A673 (cell line): ENCODE data around the gene VIM. TPM values are rescaled to one million over a fixed set of nuclear protein-coding genes. Genes with fewer than 3 reads are reported as not detected.

Source experiments
- BruUV-seq: library from RNA; stranded (reverse); fragments of 400-500 nt; replicated peaks from 2 replicates; lab custom pipeline; 2021; lab: Mats Ljungman, UMichigan
- CTCF ChIA-PET: fragments of 300-600 bp; sonication (Branson Sonifier 250); formaldehyde crosslinking; loops from one replicate; lab custom pipeline; 2022; ENCODE audit warnings: antibody characterized with exemption; lab: Charles Lee
- POLR2A ChIA-PET: fragments of 300-600 bp; sonication (Branson Sonifier 250); formaldehyde crosslinking; loops from one replicate; lab custom pipeline; 2022; ENCODE audit warnings: antibody characterized with exemption; ENCODE audit not compliant: low non-redundant PET; lab: Charles Lee
- DNase-seq: peaks from one replicate; pipeline ENCODE4 v3.0.0-alpha.2; 2015; ENCODE audit warnings: low spot score
- H3K27ac ChIP-seq: fragments of 200-600 bp; sonication (generic); 2 replicates; pipeline ENCODE4 v1.5.1; 2016; ENCODE audit warnings: mixed run types, low read depth, mild to moderate bottlenecking, mixed read lengths, antibody characterized with exemption, low read length; ENCODE audit not compliant: poor library complexity, severe bottlenecking
- H3K27me3 ChIP-seq: fragments of 200-600 bp; sonication (generic); replicated peaks from 2 replicates; pipeline ENCODE4 v1.6.1; 2017; ENCODE audit warnings: mixed run types, low read depth, mild to moderate bottlenecking, mixed read lengths, antibody characterized with exemption, low read length; ENCODE audit not compliant: insufficient read depth, poor library complexity
- H3K36me3 ChIP-seq: fragments of 200-600 bp; sonication (generic); 2 replicates; pipeline ENCODE4 v1.6.1; 2016; ENCODE audit warnings: mixed run types, mild to moderate bottlenecking, mixed read lengths, antibody characterized with exemption, low read length; ENCODE audit not compliant: insufficient read depth, poor library complexity, severe bottlenecking
- H3K4me1 ChIP-seq: fragments of 200-600 bp; sonication (generic); 2 replicates; pipeline ENCODE4 v1.6.1; 2017; ENCODE audit warnings: mixed run types, mild to moderate bottlenecking, mixed read lengths, antibody characterized with exemption, low read length; ENCODE audit not compliant: insufficient read depth, poor library complexity, severe bottlenecking
- H3K4me3 ChIP-seq: fragments of 200-600 bp; sonication (generic); 2 replicates; pipeline ENCODE4 v1.5.1; 2016; ENCODE audit warnings: low read depth, mixed run types, mild to moderate bottlenecking, mixed read lengths, low read length; ENCODE audit not compliant: poor library complexity, severe bottlenecking
- H3K9me3 ChIP-seq: fragments of 200-600 bp; sonication (generic); 2 replicates; pipeline ENCODE4 v1.6.1; 2016; ENCODE audit warnings: mixed run types, low read depth, mild to moderate bottlenecking, mixed read lengths, antibody characterized with exemption, low read length; ENCODE audit not compliant: poor library complexity, severe bottlenecking
- EZH2 ChIP-seq: fragments of 200-600 bp; sonication (generic); IDR thresholded peaks from 2 replicates; pipeline ENCODE4 v1.6.1; 2017; ENCODE audit warnings: borderline replicate concordance, low read depth, mild to moderate bottlenecking, mixed read lengths, antibody characterized with exemption, low read length; ENCODE audit not compliant: poor library complexity, severe bottlenecking
- intact Hi-C: fragments of 100-400 bp; cut with micrococcal nuclease; formaldehyde crosslinking; loops from one replicate; pipeline ENCODE4 v1.10.0; 2022; ENCODE audit not compliant: unreplicated experiment
- total RNA-seq: library from RNA; stranded (reverse); gene quantifications from 2 replicates; pipeline ENCODE4 v1.2.3, GENCODE V29; 2021
- TF ChIP-seq, protein P1 (sequence below): fragments of 300-800, 200-600 bp; sonication (generic); conservative IDR thresholded peaks from 2 replicates; pipeline ENCODE4 v1.5.1; 2017; ENCODE audit warnings: low read depth, mild to moderate bottlenecking, antibody characterized with exemption, low read length, moderate library complexity, mixed read lengths

VIM gene
- total RNA-seq, 1 experiment from 2014 or later = 1,873 TPM

DNA sequence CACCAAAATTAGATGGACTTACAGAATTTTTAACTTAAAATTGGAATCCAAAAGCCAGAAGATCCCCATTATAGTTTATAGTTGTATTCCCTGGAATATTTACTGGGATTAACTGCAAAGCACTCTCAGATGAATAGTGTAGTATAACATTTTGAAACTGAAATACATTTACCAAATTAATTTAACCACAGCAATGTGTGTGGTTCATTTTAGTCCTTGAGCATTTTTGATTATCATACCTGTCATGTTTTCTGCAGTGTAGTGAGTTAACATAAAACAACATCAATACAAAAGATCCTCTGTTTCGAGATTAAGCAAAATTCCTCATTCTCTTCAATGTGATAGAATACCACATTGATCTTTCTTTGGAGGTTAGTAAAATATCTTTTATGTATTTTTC is 3.7 kb downstream of the VIM start:
- Histone ChIP-seq H3K4me3 (peak overlapping the region; percentile 96), H3K4me1 (peaks cover 37% of the 10 kb centered on the region), H3K36me3 (peaks cover 64% of the 10 kb centered on the region), H3K27ac (peak overlapping the region; percentile 6), H3K27me3 (no peaks in the 10 kb centered on the region), H3K9me3 (no peaks in the 10 kb centered on the region)
- ChIA-PET POLR2A (interaction anchor here (0.5 to 0.7 kb wide), 3 partner anchors 209 to 399 kb away, joined by 4 to 9 read pairs (median 4); no protein-coding TSS in a partner anchor), CTCF (no interaction called here)
- no peak for DNase-seq
- BruUV-seq = no TSS peak
- intact Hi-C loops = loop anchor here (5.0 kb wide), 2 partner anchors 204 to 339 kb away; no protein-coding TSS in a partner anchor
- TF ChIP-seq, protein P1, sequence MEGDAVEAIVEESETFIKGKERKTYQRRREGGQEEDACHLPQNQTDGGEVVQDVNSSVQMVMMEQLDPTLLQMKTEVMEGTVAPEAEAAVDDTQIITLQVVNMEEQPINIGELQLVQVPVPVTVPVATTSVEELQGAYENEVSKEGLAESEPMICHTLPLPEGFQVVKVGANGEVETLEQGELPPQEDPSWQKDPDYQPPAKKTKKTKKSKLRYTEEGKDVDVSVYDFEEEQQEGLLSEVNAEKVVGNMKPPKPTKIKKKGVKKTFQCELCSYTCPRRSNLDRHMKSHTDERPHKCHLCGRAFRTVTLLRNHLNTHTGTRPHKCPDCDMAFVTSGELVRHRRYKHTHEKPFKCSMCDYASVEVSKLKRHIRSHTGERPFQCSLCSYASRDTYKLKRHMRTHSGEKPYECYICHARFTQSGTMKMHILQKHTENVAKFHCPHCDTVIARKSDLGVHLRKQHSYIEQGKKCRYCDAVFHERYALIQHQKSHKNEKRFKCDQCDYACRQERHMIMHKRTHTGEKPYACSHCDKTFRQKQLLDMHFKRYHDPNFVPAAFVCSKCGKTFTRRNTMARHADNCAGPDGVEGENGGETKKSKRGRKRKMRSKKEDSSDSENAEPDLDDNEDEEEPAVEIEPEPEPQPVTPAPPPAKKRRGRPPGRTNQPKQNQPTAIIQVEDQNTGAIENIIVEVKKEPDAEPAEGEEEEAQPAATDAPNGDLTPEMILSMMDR = no peak
- no peak for TF ChIP-seq EZH2

DNA sequence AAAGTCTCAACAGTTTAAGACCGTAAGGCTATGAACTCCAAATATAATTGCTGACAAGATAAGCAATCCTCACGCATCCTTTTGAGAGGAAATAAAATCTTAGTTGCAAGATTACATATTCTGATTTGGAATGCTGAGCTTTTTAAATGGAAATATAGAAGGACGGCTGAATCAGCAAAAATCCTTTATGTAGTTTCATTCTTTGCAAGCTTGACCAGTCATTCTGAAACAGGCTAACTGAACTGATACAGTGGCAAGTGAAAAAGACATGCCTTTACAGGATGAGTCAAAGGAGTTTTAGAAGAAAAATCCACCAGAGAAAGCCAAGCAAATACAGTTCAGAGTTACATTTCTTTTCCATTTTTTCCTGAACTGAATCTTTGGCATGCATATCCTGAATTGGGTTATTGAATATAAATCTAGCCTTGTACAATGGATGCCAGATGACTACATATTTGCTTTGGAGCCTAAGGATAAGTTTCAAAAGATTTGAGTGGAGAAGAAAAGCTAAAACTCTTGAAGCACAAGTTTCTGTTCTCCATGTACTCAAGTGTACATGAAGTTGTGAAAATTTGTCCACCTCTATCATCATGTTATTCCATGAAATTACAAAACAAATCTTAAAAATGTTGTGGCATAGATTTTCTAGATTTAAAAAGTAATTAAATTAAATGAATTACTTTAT is 4.4 kb downstream of the VIM start:
- peaks cover 70% of the 10 kb centered on the region for H3K36me3 ChIP-seq
- no peaks in the 10 kb centered on the region for H3K9me3 ChIP-seq
- DNase-seq = no peak
- peak overlapping the region; percentile 6 for H3K27ac ChIP-seq
- ChIA-PET POLR2A (interaction anchor here (0.5 to 0.7 kb wide), 2 partner anchors 399 to 400 kb away, joined by 4 to 9 read pairs; no protein-coding TSS in a partner anchor), CTCF (no interaction called here)
- H3K4me3 ChIP-seq = peak overlapping the region; percentile 96
- TF ChIP-seq, protein P1 = no peak
- TF ChIP-seq EZH2 = no peak
- H3K4me1 ChIP-seq = peaks cover 30% of the 10 kb centered on the region
- intact Hi-C loops = loop anchor here (5.0 kb wide), 2 partner anchors 205 to 340 kb away; no protein-coding TSS in a partner anchor
- BruUV-seq = no TSS peak
- no peaks in the 10 kb centered on the region for H3K27me3 ChIP-seq

DNA sequence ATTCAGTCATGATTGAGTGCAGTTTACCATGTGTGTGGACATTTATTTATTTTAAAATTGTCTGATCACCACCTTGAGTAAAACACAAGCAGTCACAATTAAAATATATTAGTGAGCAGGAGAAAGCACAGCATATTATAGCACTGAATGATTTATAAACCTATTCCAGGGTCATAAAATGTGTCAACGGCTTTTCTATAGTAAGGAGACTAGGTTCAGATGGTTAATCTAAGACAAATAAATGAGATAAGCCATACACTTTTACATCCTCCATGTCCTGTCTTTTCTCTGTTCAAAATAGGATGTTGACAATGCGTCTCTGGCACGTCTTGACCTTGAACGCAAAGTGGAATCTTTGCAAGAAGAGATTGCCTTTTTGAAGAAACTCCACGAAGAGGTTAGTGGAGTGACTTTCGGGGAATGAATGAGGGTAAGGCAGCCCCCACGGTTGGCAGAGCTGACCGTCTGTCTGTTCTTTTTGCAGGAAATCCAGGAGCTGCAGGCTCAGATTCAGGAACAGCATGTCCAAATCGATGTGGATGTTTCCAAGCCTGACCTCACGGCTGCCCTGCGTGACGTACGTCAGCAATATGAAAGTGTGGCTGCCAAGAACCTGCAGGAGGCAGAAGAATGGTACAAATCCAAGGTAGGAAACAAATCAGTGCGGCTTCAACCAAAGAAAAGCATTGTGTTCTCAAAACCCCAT is 5.4 kb downstream of the VIM start:
- no peak for DNase-seq
- ChIA-PET CTCF (no interaction called here), POLR2A (no interaction called here)
- Histone ChIP-seq H3K4me3 (no peak overlapping the region), H3K27me3 (no peaks in the 10 kb centered on the region), H3K9me3 (no peaks in the 10 kb centered on the region), H3K36me3 (peaks cover 80% of the 10 kb centered on the region), H3K4me1 (peaks cover 24% of the 10 kb centered on the region), H3K27ac (peak overlapping the region; percentile 9)
- no peak for TF ChIP-seq EZH2
- TF ChIP-seq, protein P1 = no peak
- intact Hi-C loops = loop anchor here (5.0 kb wide), 2 partner anchors 206 to 341 kb away; no protein-coding TSS in a partner anchor
- no TSS peak for BruUV-seq
